ENCODE measurements around the gene SCLT1. TPM values are rescaled to one million over a fixed set of nuclear protein-coding genes. Genes with fewer than 3 reads are reported as not detected.

Gene SCLT1
- total RNA-seq (1 to 10 TPM; 4.6 to 7.3 (median 6.4) TPM), polyA plus RNA-seq (1 to 10 TPM; 3.4 to 4.0 TPM)

DNA sequence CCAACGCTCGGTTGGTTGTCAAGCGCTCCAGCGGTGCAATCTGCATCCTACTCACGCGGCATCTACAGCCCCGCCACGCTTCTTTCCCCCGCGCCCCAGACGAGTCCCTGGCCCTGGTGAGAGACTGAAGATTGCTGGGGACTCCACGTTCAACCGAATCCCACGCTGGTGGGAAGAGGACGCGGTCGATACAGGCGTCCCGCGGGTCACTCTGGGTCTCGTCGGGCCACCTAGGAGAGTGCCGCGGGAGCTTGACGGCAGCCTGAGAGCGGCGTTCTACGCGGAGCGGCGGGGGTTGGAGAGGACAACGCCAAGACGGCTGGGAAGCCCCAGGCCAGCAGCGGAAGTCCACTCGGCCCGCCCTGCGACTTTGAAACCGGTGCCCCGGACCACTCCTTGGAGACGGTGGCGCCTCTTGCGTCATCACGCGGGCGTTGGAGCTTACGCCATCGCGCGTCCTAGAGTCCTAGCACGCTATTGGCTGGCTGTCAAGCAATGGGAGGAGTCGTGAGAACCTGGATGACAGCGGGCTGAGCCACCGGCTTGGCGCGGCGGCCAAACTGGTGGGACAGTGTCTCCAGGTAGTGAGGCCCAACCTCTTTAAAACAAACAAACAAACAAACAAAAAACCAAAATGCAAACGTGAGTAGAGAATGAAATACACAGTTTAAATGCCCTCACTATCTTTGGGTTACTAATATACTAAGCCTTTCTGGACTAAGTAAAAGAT is at the start of gene SCLT1:
SCLT1 (minus strand) TSS at position 349 of the 730 bp plus-strand sequence. CDS start 436 bp downstream, outside the sequence.
- Histone ChIP-seq H3K27me3 (no peaks in the 10 kb centered on the region), H3K36me3 (no peaks in the 10 kb centered on the region), H3K9me3 (no peaks in the 10 kb centered on the region), H3K4me1 (peaks cover 0 to 24% (median 24%) of the 10 kb centered on the region in 3 donors), H3K4me3 (peak within 1 kb of the TSS; percentile 47 to 80 (median 74)), H3K27ac (peak within 1 kb of the TSS; percentile 86 to 96 (median 89))
- 0% methylated on average over 57 of the region's 57 CpGs for WGBS, 2 donors
- no peak for TF ChIP-seq CTCF (IDR thresholded peaks at IDR 0.05)
- peak; percentile 84 for FAIRE-seq
- peak; percentile 97 to 99 (median 98) for DNase-seq
- intact Hi-C loops (cut with DNase I) = no loop called here
- peak; percentile 93 to 97 (median 96) for ATAC-seq

DNA sequence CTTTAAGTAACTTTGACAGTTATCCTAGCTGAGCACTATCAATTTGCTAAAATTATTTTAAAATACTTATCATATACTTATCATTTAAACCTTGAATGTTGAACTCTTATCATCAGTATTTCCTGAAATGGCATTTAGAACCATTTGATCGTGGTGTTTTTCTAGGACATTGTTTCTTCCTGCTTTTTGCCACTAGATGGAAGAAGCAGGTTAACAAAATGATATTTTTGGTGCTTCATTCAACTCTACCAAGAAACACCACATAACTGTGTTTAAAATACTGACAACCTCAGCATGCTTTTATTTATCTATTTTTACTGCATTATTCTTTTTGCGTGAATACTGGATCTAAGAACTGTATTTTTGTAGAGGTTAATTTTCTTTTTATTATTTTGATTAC is 47.2 kb upstream of the SCLT1 start:
- Histone ChIP-seq H3K36me3 (no peaks in the 10 kb centered on the region), H3K4me3 (no peak overlapping the region), H3K27ac (no peak overlapping the region), H3K9me3 (no peaks in the 10 kb centered on the region), H3K27me3 (no peaks in the 10 kb centered on the region), H3K4me1 (no peaks in the 10 kb centered on the region)
- no peak for TF ChIP-seq CTCF (IDR thresholded peaks at IDR 0.05)
- ATAC-seq (no peak), DNase-seq (no peak), FAIRE-seq (no peak)
- WGBS, 2 donors = 47% methylated on average over 2 of the region's 2 CpGs
- intact Hi-C loops (cut with DNase I) = no loop called here

DNA sequence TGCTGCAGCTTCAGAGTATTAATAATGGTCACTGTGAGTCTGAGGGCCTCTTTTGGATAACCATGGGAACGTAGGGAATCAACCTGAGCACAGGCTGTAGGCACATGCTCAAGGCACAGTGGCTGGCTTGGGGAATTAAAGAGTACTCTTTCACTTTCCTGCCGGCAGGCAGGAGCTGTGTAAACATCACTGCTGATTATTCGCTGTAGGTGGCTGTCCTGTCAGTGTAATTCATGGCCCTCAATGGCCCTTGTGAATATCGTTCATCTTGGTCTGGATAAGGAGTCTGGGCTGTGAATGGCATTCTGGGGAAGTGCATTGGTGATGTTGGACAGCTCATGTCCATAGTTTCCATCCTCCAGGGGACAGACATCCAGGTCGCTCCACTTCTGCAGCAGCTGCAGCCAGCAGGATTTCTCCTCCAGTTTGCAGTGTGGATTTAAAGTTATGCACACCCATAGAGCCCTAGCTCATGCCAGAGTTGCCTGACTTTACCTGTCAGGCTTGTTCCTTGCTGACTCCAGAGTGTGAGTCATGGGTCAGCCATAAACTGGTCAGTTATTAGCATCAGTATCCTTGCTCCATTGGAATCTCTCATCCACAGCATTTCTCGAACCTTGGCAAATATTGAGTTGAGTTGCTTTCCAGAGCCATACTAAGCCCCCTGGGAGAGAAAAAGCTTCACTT is 45.6 kb upstream of the SCLT1 start:
- FAIRE-seq = no peak
- TF ChIP-seq CTCF (IDR thresholded peaks at IDR 0.05) = no peak

DNA sequence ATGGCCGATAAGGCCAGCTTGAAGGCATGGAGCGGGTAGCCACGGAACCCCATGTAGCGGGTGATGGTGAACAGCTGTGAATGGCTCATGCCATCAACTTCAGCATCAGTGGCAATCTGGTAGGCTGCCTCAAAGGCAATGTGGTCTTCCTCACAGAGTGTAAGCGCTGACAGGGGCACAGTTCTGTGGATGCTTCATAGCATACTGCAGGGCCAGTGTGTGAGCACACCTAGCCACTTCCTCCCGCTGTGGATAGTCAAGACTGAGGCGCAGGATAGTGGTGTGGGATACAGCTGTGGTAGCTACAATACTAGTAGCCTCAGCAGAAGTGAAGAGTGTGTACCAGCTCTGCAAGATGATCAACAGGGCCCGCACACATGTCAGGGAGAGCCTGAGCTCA is 43.1 kb upstream of the SCLT1 start:
- no peak for ATAC-seq
- Histone ChIP-seq H3K27ac (no peak overlapping the region), H3K9me3 (no peaks in the 10 kb centered on the region), H3K27me3 (no peaks in the 10 kb centered on the region), H3K4me3 (no peak overlapping the region), H3K36me3 (no peaks in the 10 kb centered on the region), H3K4me1 (no peaks in the 10 kb centered on the region)
- intact Hi-C loops (cut with DNase I) = no loop called here
- no peak for DNase-seq
- no peak for FAIRE-seq
- TF ChIP-seq CTCF (IDR thresholded peaks at IDR 0.05) = no peak
- 85 to 93% methylated on average over 8 of the region's 8 CpGs for WGBS, 2 donors

More for the DNA sequence above, 45.6 kb upstream of the SCLT1 start:
- Histone ChIP-seq H3K4me1 (no peaks in the 10 kb centered on the region), H3K9me3 (no peaks in the 10 kb centered on the region), H3K36me3 (no peaks in the 10 kb centered on the region), H3K4me3 (no peak overlapping the region), H3K27ac (no peak overlapping the region), H3K27me3 (no peaks in the 10 kb centered on the region)
- DNase-seq (no peak), ATAC-seq (peak; percentile 40 to 83 (median 70))
- 29 to 30% methylated on average over 6 of the region's 6 CpGs for WGBS, 2 donors
- intact Hi-C loops (cut with DNase I) = no loop called here

- Histone ChIP-seq H3K4me3 (no peak overlapping the region), H3K9me3 (no peaks in the 10 kb centered on the region), H3K36me3 (no peaks in the 10 kb centered on the region), H3K27ac (no peak overlapping the region), H3K27me3 (no peaks in the 10 kb centered on the region), H3K4me1 (no peaks in the 10 kb centered on the region)
- 83 to 88% methylated on average over 2 of the region's 2 CpGs for WGBS, 2 donors
- FAIRE-seq (no peak), DNase-seq (no peak), ATAC-seq (no peak)
- no peak for TF ChIP-seq CTCF (IDR thresholded peaks at IDR 0.05)
- intact Hi-C loops (cut with DNase I) = no loop called here
Observed at GRCh38 chr4:129131343-129131742, 38.0 kb upstream of the SCLT1 start.

Measured in pancreas (tissue), 10 donors.